H4 (cell line): ENCODE data around the gene NAT10. TPM values are rescaled to one million over a fixed set of nuclear protein-coding genes. Genes with fewer than 3 reads are reported as not detected.

Experiments
- DNase-seq: peaks from one replicate; pipeline ENCODE4 v3.0.0-alpha.2; 2015; ENCODE audit warnings: low spot score
- total RNA-seq: library from RNA; depleted of rRNA; stranded (reverse); fragments of >200 nt; shearing (Covaris generic); gene quantifications from 2 replicates; pipeline ENCODE4 v1.2.3, GENCODE V29; 2014

Gene NAT10
- total RNA-seq, 1 experiment from 2014 or later = 55.8 TPM

GRCh38 chr11:34149274-34149673, 43.8 kb downstream of the NAT10 start:
- no peak for DNase-seq

- no peak for DNase-seq
Observed at GRCh38 chr11:34149786-34150185, 44.4 kb downstream of the NAT10 start.

GRCh38 chr11:34150494-34151151, 45.2 kb downstream of the NAT10 start:
- no peak for DNase-seq

GRCh38 chr11:34151166-34151565, 45.7 kb downstream of the NAT10 start:
- no peak for DNase-seq

GRCh38 chr11:34151916-34152845, 46.8 kb downstream of the NAT10 start:
- no peak for DNase-seq

GRCh38 chr11:34154059-34154875, 48.8 kb downstream of the NAT10 start:
- DNase-seq = no peak

- DNase-seq = no peak
Observed at GRCh38 chr11:34155057-34155756, 49.8 kb downstream of the NAT10 start.

- no peak for DNase-seq
Observed at GRCh38 chr11:34155757-34156062, 50.3 kb downstream of the NAT10 start.

- DNase-seq = no peak
Observed at GRCh38 chr11:34157163-34157562, 51.7 kb downstream of the NAT10 start.

GRCh38 chr11:34158661-34159060, 53.2 kb downstream of the NAT10 start:
- no peak for DNase-seq

GRCh38 chr11:34160049-34160721, 54.8 kb downstream of the NAT10 start:
- no peak for DNase-seq

GRCh38 chr11:34160791-34161190, 55.4 kb downstream of the NAT10 start:
- no peak for DNase-seq

GRCh38 chr11:34161361-34161760, 55.9 kb downstream of the NAT10 start:
- DNase-seq = no peak

GRCh38 chr11:34161812-34162492, 56.5 kb downstream of the NAT10 start:
- DNase-seq = no peak

GRCh38 chr11:34162493-34162820, 57.0 kb downstream of the NAT10 start:
- no peak for DNase-seq

- DNase-seq = no peak
Observed at GRCh38 chr11:34162856-34163255, 57.4 kb downstream of the NAT10 start.

GRCh38 chr11:34165121-34165520, 59.7 kb downstream of the NAT10 start:
- DNase-seq = no peak

GRCh38 chr11:34165786-34166555, 60.5 kb downstream of the NAT10 start:
- no peak for DNase-seq

GRCh38 chr11:34166806-34167740, 61.6 kb downstream of the NAT10 start:
- DNase-seq = no peak
